GM18526 (cell line): Measurements from ENCODE around the gene PTPRM.

Source experiments
- POLR2A ChIP-seq: IDR thresholded peaks from 3 replicates; pipeline ENCODE4 v1.6.1; 2011; ENCODE audit not compliant: insufficient read length; ENCODE audit errors: extremely low read depth

The PTPRM gene

GRCh38 chr18:8329186-8329771, 762.2 kb downstream of the PTPRM start:
- no peak for TF ChIP-seq POLR2A

GRCh38 chr18:8330575-8330974, 763.5 kb downstream of the PTPRM start:
- no peak for TF ChIP-seq POLR2A

GRCh38 chr18:8332286-8332685, 765.2 kb downstream of the PTPRM start:
- no peak for TF ChIP-seq POLR2A

- no peak for TF ChIP-seq POLR2A
Measured at GRCh38 chr18:8333961-8334360, 766.8 kb downstream of the PTPRM start.

- no peak for TF ChIP-seq POLR2A
Measured at GRCh38 chr18:8337211-8337610, 770.1 kb downstream of the PTPRM start.

GRCh38 chr18:8339210-8339609, 772.1 kb downstream of the PTPRM start:
- no peak for TF ChIP-seq POLR2A

- TF ChIP-seq POLR2A: no peak
Measured at GRCh38 chr18:8339952-8340351, 772.8 kb downstream of the PTPRM start.

- TF ChIP-seq POLR2A: no peak
Measured at GRCh38 chr18:8341481-8342230, 774.5 kb downstream of the PTPRM start.

GRCh38 chr18:8348051-8348720, 781.1 kb downstream of the PTPRM start:
- no peak for TF ChIP-seq POLR2A

GRCh38 chr18:8349608-8350323, 782.6 kb downstream of the PTPRM start:
- TF ChIP-seq POLR2A: no peak

- TF ChIP-seq POLR2A: no peak
Measured at GRCh38 chr18:8350628-8351027, 783.5 kb downstream of the PTPRM start.

GRCh38 chr18:8351161-8351560, 784.0 kb downstream of the PTPRM start:
- TF ChIP-seq POLR2A: no peak

- TF ChIP-seq POLR2A: no peak
Measured at GRCh38 chr18:8354304-8354703, 787.2 kb downstream of the PTPRM start.

- no peak for TF ChIP-seq POLR2A
Measured at GRCh38 chr18:8356001-8356400, 788.9 kb downstream of the PTPRM start.

- TF ChIP-seq POLR2A: no peak
Measured at GRCh38 chr18:8357320-8357719, 790.2 kb downstream of the PTPRM start.
